IPS-18a (cell line): Measurements from ENCODE around the gene FCN1.

ENCODE experiments used
- H3K27ac ChIP-seq: one replicate; pipeline ENCODE4 v1.5.1; 2013; ENCODE audit warnings: low read length
- H3K27me3 ChIP-seq: one replicate; pipeline ENCODE4 v1.6.1; 2013; ENCODE audit warnings: mild to moderate bottlenecking, low read length; ENCODE audit not compliant: control insufficient read depth, insufficient read depth
- H3K36me3 ChIP-seq: one replicate; pipeline ENCODE4 v1.6.1; 2013; ENCODE audit warnings: low read depth, low read length; ENCODE audit not compliant: control insufficient read depth
- H3K4me1 ChIP-seq: one replicate; pipeline ENCODE4 v1.6.1; 2013; ENCODE audit warnings: low read depth, low read length; ENCODE audit not compliant: control insufficient read depth
- H3K4me3 ChIP-seq: one replicate; pipeline ENCODE4 v1.5.1; 2013; ENCODE audit warnings: low read length
- H3K9ac ChIP-seq: one replicate; pipeline ENCODE4 v1.6.1; 2013; ENCODE audit warnings: mild to moderate bottlenecking, low read length, moderate library complexity
- H3K9me3 ChIP-seq: one replicate; pipeline ENCODE4 v1.6.1; 2013; ENCODE audit warnings: low read depth, low read length; ENCODE audit not compliant: control insufficient read depth

The FCN1 gene

GRCh38 chr9:134949681-134950385, 32.1 kb upstream of the FCN1 start:
- H3K9me3 ChIP-seq: no peaks in the 10 kb centered on the region
- no peaks in the 10 kb centered on the region for H3K4me1 ChIP-seq
- no peaks in the 10 kb centered on the region for H3K36me3 ChIP-seq
- no peak overlapping the region for H3K9ac ChIP-seq
- H3K27ac ChIP-seq: no peak overlapping the region
- H3K4me3 ChIP-seq: no peak overlapping the region
- no peaks in the 10 kb centered on the region for H3K27me3 ChIP-seq

GRCh38 chr9:134948149-134948548, 30.4 kb upstream of the FCN1 start:
- no peak overlapping the region for H3K9ac ChIP-seq
- no peaks in the 10 kb centered on the region for H3K4me1 ChIP-seq
- H3K9me3 ChIP-seq: no peaks in the 10 kb centered on the region
- H3K36me3 ChIP-seq: no peaks in the 10 kb centered on the region
- H3K27ac ChIP-seq: no peak overlapping the region
- H3K27me3 ChIP-seq: peaks cover 6% of the 10 kb centered on the region
- no peak overlapping the region for H3K4me3 ChIP-seq

DNA sequence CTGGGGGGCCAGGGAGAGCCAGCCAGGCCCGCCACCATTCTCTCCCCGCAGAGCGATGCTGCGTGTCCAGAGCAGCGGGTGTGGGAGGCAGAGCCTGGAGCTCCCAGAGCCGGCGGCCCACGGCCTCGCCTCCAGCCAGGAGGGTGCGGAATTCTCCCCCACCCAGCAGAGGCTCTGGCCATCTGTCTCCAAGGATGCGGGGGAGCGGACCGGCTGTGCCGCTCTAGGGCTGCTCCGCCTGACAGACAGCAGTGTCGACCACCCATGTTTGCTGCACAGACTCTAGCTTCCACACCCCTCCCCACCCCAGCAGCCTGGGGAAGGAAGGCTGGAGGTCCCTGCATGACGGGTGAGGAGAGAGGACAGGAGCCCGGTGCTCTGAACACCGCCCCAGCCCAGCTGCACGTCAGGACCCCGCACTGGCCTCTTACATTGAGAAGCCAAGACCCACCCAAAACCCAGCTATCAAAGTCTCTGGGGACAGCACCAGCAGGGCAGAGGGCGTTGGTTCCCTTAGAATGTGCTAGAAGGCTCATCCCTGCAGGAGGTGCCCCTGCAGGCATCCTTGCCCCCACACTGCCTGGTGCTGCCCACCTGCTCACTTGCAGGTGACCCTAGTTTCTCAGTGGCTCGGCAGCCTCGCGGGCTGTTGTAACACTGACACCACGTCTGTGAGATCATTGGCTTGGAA, 29.7 kb upstream of the FCN1 start:
- H3K27me3 ChIP-seq: peaks cover 6% of the 10 kb centered on the region
- no peaks in the 10 kb centered on the region for H3K9me3 ChIP-seq
- no peaks in the 10 kb centered on the region for H3K4me1 ChIP-seq
- H3K4me3 ChIP-seq: no peak overlapping the region
- no peak overlapping the region for H3K27ac ChIP-seq
- H3K9ac ChIP-seq: no peak overlapping the region
- no peaks in the 10 kb centered on the region for H3K36me3 ChIP-seq

DNA sequence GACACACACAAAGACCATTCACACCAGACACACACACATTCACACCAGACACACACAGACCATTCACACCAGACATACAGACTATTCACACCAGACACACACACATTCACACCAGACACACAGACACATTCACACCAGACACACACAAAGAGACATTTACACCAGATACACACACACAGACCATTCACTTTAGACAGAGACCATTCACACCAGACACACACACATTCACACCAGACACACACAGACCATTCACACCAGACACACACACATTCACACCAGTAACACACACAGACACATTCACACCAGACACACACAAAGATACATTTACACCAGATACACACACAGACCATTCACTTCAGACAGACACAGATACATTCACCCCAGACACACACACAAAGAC, 29.0 kb upstream of the FCN1 start:
- Histone ChIP-seq H3K9me3 (no peaks in the 10 kb centered on the region), H3K4me1 (no peaks in the 10 kb centered on the region), H3K9ac (no peak overlapping the region), H3K4me3 (no peak overlapping the region), H3K27me3 (peaks cover 6% of the 10 kb centered on the region), H3K27ac (no peak overlapping the region), H3K36me3 (no peaks in the 10 kb centered on the region)

DNA sequence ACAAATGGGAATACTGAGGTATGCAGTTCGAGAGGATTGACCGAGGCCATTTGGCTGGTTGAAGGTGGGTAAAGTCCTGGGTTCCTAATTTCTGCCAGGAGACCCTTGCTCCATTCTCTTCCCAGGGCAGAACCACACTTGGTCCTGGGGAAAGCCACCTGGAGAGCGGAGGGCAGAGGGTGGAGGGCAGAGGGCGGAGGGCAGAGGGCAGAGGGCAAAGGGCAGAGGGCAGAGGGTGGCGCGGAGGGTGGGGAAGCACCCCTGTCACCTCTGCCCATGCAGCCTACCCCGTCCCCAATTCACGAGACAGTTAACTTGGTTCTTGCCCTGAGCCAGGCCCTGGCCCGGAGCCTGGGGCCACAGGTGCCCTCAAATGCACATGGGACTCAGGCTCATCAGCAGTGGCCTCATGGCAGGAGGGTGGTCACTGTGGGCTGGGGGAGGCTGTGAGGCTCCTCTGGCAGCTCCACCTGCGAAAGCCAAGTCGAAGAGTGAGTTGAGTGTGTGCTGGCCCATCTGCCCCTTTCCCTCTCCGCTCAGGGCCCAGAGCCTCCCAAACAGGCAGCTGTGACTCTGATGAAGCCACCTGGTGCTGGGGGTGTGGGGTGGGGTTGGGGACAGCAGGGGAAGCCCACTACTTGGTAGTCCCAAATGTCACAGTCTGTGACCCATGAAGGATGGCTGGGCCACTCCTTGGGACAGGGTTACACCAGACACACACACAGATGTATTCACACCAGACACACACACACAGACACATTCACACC, 28.0 kb upstream of the FCN1 start:
- Histone ChIP-seq H3K9ac (no peak overlapping the region), H3K9me3 (no peaks in the 10 kb centered on the region), H3K4me3 (no peak overlapping the region), H3K27me3 (peaks cover 6% of the 10 kb centered on the region), H3K27ac (no peak overlapping the region), H3K36me3 (no peaks in the 10 kb centered on the region), H3K4me1 (no peaks in the 10 kb centered on the region)

- Histone ChIP-seq H3K27ac (no peak overlapping the region), H3K4me3 (no peak overlapping the region), H3K36me3 (no peaks in the 10 kb centered on the region), H3K9me3 (no peaks in the 10 kb centered on the region), H3K27me3 (peaks cover 6% of the 10 kb centered on the region), H3K4me1 (no peaks in the 10 kb centered on the region), H3K9ac (no peak overlapping the region)
Observed at GRCh38 chr9:134944916-134945315, 27.2 kb upstream of the FCN1 start.

DNA sequence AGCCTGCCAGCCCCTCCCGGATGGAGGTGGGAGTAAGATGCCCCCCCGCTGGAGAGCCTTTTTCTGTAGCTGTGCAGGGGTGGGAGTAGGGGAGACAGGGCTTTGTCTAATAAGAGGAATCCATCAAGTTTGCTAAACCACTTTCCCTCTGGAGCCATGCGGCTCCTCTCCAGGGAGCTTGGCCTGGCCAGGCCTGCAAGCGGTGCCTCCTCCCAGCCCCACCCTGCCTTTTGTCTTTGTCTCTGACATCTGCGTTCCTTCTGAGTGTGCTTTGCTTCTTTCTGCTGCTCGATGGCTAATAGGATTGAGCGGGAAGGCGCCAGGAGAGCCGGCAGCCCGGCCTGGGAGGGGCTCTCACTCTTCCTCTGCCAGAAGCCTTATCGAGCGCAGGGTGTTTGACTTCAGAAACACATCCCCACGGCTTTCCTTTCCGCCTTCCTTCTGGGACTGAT, 26.7 kb upstream of the FCN1 start:
- H3K4me3 ChIP-seq: no peak overlapping the region
- H3K36me3 ChIP-seq: no peaks in the 10 kb centered on the region
- no peak overlapping the region for H3K27ac ChIP-seq
- no peaks in the 10 kb centered on the region for H3K9me3 ChIP-seq
- no peak overlapping the region for H3K9ac ChIP-seq
- no peaks in the 10 kb centered on the region for H3K4me1 ChIP-seq
- H3K27me3 ChIP-seq: peaks cover 6% of the 10 kb centered on the region

- Histone ChIP-seq H3K27ac (no peak overlapping the region), H3K9me3 (no peaks in the 10 kb centered on the region), H3K27me3 (peaks cover 6% of the 10 kb centered on the region), H3K4me3 (no peak overlapping the region), H3K4me1 (no peaks in the 10 kb centered on the region), H3K9ac (no peak overlapping the region), H3K36me3 (no peaks in the 10 kb centered on the region)
Observed at GRCh38 chr9:134943836-134944235, 26.1 kb upstream of the FCN1 start.

- no peaks in the 10 kb centered on the region for H3K4me1 ChIP-seq
Observed at GRCh38 chr9:134943411-134943810, 25.7 kb upstream of the FCN1 start.

DNA sequence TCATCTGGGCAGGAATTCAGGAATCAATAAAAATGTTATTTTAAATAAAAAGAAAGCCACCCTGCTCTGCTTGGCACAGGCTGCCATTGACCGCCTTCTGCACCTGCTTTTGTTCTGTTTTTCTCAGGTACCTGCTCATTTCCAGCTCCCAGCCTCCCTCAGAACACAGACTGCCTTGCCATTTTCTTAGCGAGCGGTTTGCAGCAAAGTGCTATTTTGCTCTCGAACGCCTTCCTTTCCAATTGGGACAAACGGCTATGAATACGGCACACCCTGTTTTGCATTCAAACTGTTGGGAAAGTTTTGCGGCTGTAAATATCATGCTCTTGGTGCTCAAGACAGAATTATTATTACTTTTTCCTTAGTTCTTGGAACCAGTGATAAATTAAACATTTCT, 25.1 kb upstream of the FCN1 start:
- Histone ChIP-seq H3K4me1 (no peaks in the 10 kb centered on the region), H3K27ac (no peak overlapping the region)

More at GRCh38 chr9:134943411-134943810, 25.7 kb upstream of the FCN1 start:
- Histone ChIP-seq H3K9ac (no peak overlapping the region), H3K9me3 (no peaks in the 10 kb centered on the region), H3K36me3 (no peaks in the 10 kb centered on the region), H3K4me3 (no peak overlapping the region), H3K27ac (no peak overlapping the region), H3K27me3 (peaks cover 6% of the 10 kb centered on the region)

GRCh38 chr9:134942011-134942787, 24.5 kb upstream of the FCN1 start:
- Histone ChIP-seq H3K4me3 (no peak overlapping the region), H3K9ac (no peak overlapping the region), H3K36me3 (no peaks in the 10 kb centered on the region), H3K4me1 (no peaks in the 10 kb centered on the region), H3K27ac (no peak overlapping the region), H3K9me3 (no peaks in the 10 kb centered on the region), H3K27me3 (peaks cover 6% of the 10 kb centered on the region)

More for the DNA sequence above, 25.1 kb upstream of the FCN1 start:
- Histone ChIP-seq H3K27me3 (peaks cover 6% of the 10 kb centered on the region), H3K9me3 (no peaks in the 10 kb centered on the region), H3K4me3 (no peak overlapping the region), H3K9ac (no peak overlapping the region), H3K36me3 (no peaks in the 10 kb centered on the region)
